Left renal cortex interstitium (tissue), 4 donors: ENCODE results near the gene ANO8. TPM values are rescaled to one million over a fixed set of nuclear protein-coding genes. Genes with fewer than 3 reads are reported as not detected.

Experiments used
- polyA plus RNA-seq, 4 donors: library from polyadenylated mRNA; unstranded; fragments of 120-200 nt; gene quantifications; one replicate each; pipeline ENCODE4 v1.2.1, GENCODE V29; 2013; ENCODE audit not compliant: insufficient read length in 4 of 4

ANO8 gene
- polyA plus RNA-seq, 4 donors, result 8.3 to 21.1 (median 13.1) TPM

Other genes starting within 250 kb of the ANO8 start
- gene USE1, start 119.5 kb downstream of the ANO8 start, polyA plus RNA-seq, result 10 to 100 TPM; 27.1 to 37.3 (median 31.3) TPM
- gene OCEL1, start 108.6 kb downstream of the ANO8 start, polyA plus RNA-seq, result 10 to 100 TPM; 18.6 to 25.7 (median 23.2) TPM
- 10 to 100 TPM; 35.1 to 64.1 (median 48.9) TPM for gene NR2F6, start 88.9 kb downstream of the ANO8 start, polyA plus RNA-seq
- 1 to 10 TPM; 4.8 to 8.0 (median 7.6) TPM for gene USHBP1, start 70.1 kb downstream of the ANO8 start, polyA plus RNA-seq
- gene BABAM1, start 67.4 kb downstream of the ANO8 start, polyA plus RNA-seq, result 100 to 1,000 TPM in 3 of 4 donors, 10 to 100 TPM in 1; 99.9 to 118 (median 108) TPM
- gene ANKLE1, start 53.0 kb downstream of the ANO8 start, polyA plus RNA-seq, result 1 to 10 TPM in 2 of 4 donors, under 1 TPM in 2; 0.86 to 2.3 (median 1.3) TPM
- gene ABHD8, start 31.4 kb downstream of the ANO8 start, polyA plus RNA-seq, result 10 to 100 TPM in 3 of 4 donors, 1 to 10 TPM in 1; 7.8 to 15.5 (median 12.6) TPM
- gene MRPL34, start 29.0 kb downstream of the ANO8 start, polyA plus RNA-seq, result 10 to 100 TPM; 48.5 to 77.6 (median 57.3) TPM
- 10 to 100 TPM; 31.3 to 48.7 (median 42.8) TPM for gene DDA1, start 25.3 kb downstream of the ANO8 start, polyA plus RNA-seq
- gene GTPBP3, start 2.7 kb upstream of the ANO8 start, polyA plus RNA-seq, result 10 to 100 TPM; 15.7 to 37.9 (median 24.6) TPM
- 100 to 1,000 TPM; 162 to 238 (median 195) TPM for gene PLVAP, start 42.5 kb upstream of the ANO8 start, polyA plus RNA-seq
- 1 to 10 TPM in 2 of 4 donors, under 1 TPM in 2; 0.83 to 6.2 (median 3.3) TPM for gene CCDC194, start 59.3 kb upstream of the ANO8 start, polyA plus RNA-seq
- 100 to 1,000 TPM; 103 to 178 (median 119) TPM for gene BST2, start 70.8 kb upstream of the ANO8 start, polyA plus RNA-seq
- gene MVB12A, start 85.2 kb upstream of the ANO8 start, polyA plus RNA-seq, result 10 to 100 TPM; 53.2 to 97.6 (median 80.9) TPM
- gene TMEM221, start 113.8 kb upstream of the ANO8 start, polyA plus RNA-seq, result 1 to 10 TPM; 2.4 to 3.9 (median 3.3) TPM
- gene NXNL1, start 126.1 kb upstream of the ANO8 start, polyA plus RNA-seq, result under 1 TPM in 2 of 4 donors, not detected in 2; 0.26 to 0.28 TPM
- 10 to 100 TPM; 10.7 to 24.7 (median 19.1) TPM for gene SLC27A1, start 135.7 kb upstream of the ANO8 start, polyA plus RNA-seq
- 100 to 1,000 TPM in 1 of 4 donors, 10 to 100 TPM in 3; 57.6 to 100 (median 81.2) TPM for gene PGLS, start 176.8 kb upstream of the ANO8 start, polyA plus RNA-seq
- gene COLGALT1, start 220.8 kb upstream of the ANO8 start, polyA plus RNA-seq, result 10 to 100 TPM; 44.7 to 64.4 (median 52.7) TPM